T-cell (primary cell): ENCODE measurements around the gene SP5. TPM values are rescaled to one million over a fixed set of nuclear protein-coding genes. Genes with fewer than 3 reads are reported as not detected.
"Not testable (repeated sequence)": the region's sequence is repeated elsewhere in the genome, so short reads cannot be mapped to it uniquely, and the experiment has no call there.

Experiments used
- ATAC-seq, 4 experiments: fragments of 200-7000 bp in 3 of 4; fragments of 150-1000 bp in 1 of 4; cut with Tn5 transposase; replicated peaks in 1 of 4; 1 replicate in 3 of 4; 2 replicates in 1 of 4; pipeline ENCODE4 v1.10.0; 2021; ENCODE audit warnings: moderate library complexity in 3 of 4, mild to moderate bottlenecking in 2 of 4, moderate number of reproducible peaks in 1 of 4
- CTCF ChIA-PET, 2 donors: fragments of 300-600 bp; sonication (Branson Sonifier 250); formaldehyde crosslinking; loops; one replicate each; lab custom pipeline; 2022; ENCODE audit warnings: antibody characterized with exemption in 2 of 2; lab: Charles Lee
- POLR2A ChIA-PET, 2 donors: fragments of 300-600 bp; sonication (Branson Sonifier 250); formaldehyde crosslinking; loops; one replicate each; lab custom pipeline; 2022; ENCODE audit warnings: antibody characterized with exemption in 2 of 2; lab: Charles Lee
- DNase-seq, 35 experiments: peaks; one replicate each; pipeline versions ENCODE4 v3.0.0 to v3.0.0-alpha.2; 2013 to 2023
- H3K27ac ChIP-seq: one replicate; pipeline ENCODE4 v1.5.1; 2013; ENCODE audit warnings: low read length
- H3K27me3 ChIP-seq, 2 experiments: replicated peaks in 1 of 2; 1 replicate in 1 of 2; 2 replicates in 1 of 2; pipeline versions ENCODE4 v1.6.1 to v1.7.0; 2013; ENCODE audit warnings: low read length in 1 of 2, mixed read lengths in 1 of 2; ENCODE audit not compliant: control insufficient read depth in 2 of 2, insufficient read depth in 2 of 2; ENCODE audit errors: extremely low read depth in 1 of 2
- H3K36me3 ChIP-seq, 2 donors: 1 replicate in 1 of 2; 2 replicates in 1 of 2; pipeline versions ENCODE4 v1.6.1 to v1.7.0; 2013; ENCODE audit warnings: low read length in 1 of 2; ENCODE audit not compliant: control insufficient read depth in 2 of 2, insufficient read depth in 1 of 2; ENCODE audit errors: extremely low read depth in 1 of 2
- H3K4me1 ChIP-seq, 2 experiments: 1 replicate in 1 of 2; 2 replicates in 1 of 2; pipeline versions ENCODE4 v1.6.1 to v1.7.0; 2013; ENCODE audit warnings: low read length in 2 of 2, mixed read lengths in 1 of 2; ENCODE audit not compliant: insufficient read depth in 2 of 2, control insufficient read depth in 1 of 2; ENCODE audit errors: extremely low read depth in 1 of 2
- H3K4me3 ChIP-seq, 2 donors: 1 replicate in 1 of 2; 2 replicates in 1 of 2; pipeline versions ENCODE4 v1.5.1 to v1.7.0; 2013; ENCODE audit warnings: mild to moderate bottlenecking in 2 of 2, low read length in 1 of 2, moderate library complexity in 1 of 2; ENCODE audit not compliant: control insufficient read depth in 1 of 2; ENCODE audit errors: extremely low read depth in 1 of 2
- H3K9me3 ChIP-seq: 2 replicates; pipeline ENCODE4 v1.7.0; 2013
- H3K27ac Mint-ChIP-seq, 2 donors: one replicate each; pipeline ENCODE4 v1.8.0; 2020 to 2021; ENCODE audit warnings: mild to moderate bottlenecking in 2 of 2, mixed read lengths in 2 of 2
- H3K27me3 Mint-ChIP-seq, 2 donors: one replicate each; pipeline ENCODE4 v1.8.0; 2021 to 2022; ENCODE audit warnings: mixed read lengths in 2 of 2
- H3K36me3 Mint-ChIP-seq: one replicate; pipeline ENCODE4 v1.8.0; 2021; ENCODE audit warnings: mixed read lengths
- H3K4me1 Mint-ChIP-seq, 3 donors: one replicate each; pipeline ENCODE4 v1.8.0; 2020 to 2022; ENCODE audit warnings: mixed read lengths in 3 of 3, mild to moderate bottlenecking in 1 of 3
- H3K4me3 Mint-ChIP-seq, 3 donors: one replicate each; pipeline ENCODE4 v1.8.0; 2020 to 2022; ENCODE audit warnings: mild to moderate bottlenecking in 3 of 3, mixed read lengths in 3 of 3, moderate library complexity in 3 of 3
- H3K9me3 Mint-ChIP-seq, 3 donors: one replicate each; pipeline ENCODE4 v1.8.0; 2020 to 2022; ENCODE audit warnings: mixed read lengths in 3 of 3
- WGBS: methylation state at CpG from one replicate; pipeline ENCODE4 v1.1.5; 2013; ENCODE audit warnings: missing lambda C conversion rate; ENCODE audit not compliant: insufficient coverage; 5-methylcytosine and 5-hydroxymethylcytosine counted together
- total RNA-seq, 35 experiments: library from RNA in 6 of 35; stranded (reverse) in 6 of 35; fragments of 120-200 nt in 1 of 35; gene quantifications; one replicate each; pipeline versions ENCODE4 v1.2.1 to v1.2.4 and lab custom pipeline; 2013 to 2026

Gene SP5
- not detected for total RNA-seq
- not detected for total RNA-seq (2013)
- 0 to 0.12 (median 0) reads per million in 29 experiments for total RNA-seq (lab: John Stamatoyannopoulos, UW)

DNA sequence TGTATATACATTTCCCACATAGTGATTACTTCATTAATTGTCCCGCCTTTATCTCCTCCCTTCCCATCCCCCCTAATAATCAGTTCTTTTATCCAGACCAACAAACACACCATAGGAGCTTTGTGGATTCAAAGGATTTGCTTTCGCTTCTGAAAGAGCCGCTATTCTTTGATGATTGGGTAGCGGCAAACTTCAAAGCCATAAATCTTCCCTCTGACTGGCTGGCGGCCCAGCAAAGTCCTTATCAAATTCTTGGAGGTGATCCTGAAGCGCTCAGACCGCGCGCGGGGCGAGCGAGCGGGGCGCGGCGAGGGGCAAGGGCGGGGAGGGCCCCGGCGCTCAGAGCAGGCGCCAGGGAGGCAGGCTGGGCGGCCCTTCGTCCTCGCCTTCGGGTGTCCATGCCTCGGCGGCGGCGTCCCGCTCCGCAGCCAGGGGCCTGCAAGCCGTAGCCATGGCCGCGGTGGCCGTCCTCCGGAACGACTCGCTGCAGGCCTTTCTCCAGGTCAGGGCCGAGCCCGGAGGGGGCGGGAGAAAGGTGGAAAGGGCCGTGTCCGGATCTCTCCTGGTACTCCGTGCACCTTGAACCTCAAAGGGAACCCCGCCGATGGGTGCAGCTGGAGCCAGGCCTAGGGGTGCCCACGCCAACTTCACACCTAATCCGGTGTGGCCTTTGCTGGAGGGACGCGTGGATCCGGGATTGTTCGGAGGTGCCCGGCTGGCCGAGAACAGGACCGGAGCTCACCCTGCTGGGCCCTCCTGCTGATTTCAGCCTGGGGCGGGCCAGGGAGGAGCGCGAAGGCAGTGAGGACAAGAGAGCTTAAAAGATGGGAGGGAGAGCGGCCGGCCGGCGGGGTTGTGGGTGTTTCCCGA, at the start of gene SP5:
Gene SP5 (plus strand): TSS at position 276 of the 870 bp plus-strand sequence. CDS start 176 bp downstream, at position 452.
- peaks cover 25 to 57% of the 10 kb centered on the region in 2 experiments for H3K4me1 ChIP-seq
- CTCF ChIA-PET: interaction anchor here in 1 of 2 donors (0.5 kb wide), 1 partner anchor 45 kb away, joined by 3 read pairs; no protein-coding TSS in a partner anchor
- peak within 1 kb of the TSS in 1 of 2 donors; percentile 34 for H3K27ac Mint-ChIP-seq

DNA sequence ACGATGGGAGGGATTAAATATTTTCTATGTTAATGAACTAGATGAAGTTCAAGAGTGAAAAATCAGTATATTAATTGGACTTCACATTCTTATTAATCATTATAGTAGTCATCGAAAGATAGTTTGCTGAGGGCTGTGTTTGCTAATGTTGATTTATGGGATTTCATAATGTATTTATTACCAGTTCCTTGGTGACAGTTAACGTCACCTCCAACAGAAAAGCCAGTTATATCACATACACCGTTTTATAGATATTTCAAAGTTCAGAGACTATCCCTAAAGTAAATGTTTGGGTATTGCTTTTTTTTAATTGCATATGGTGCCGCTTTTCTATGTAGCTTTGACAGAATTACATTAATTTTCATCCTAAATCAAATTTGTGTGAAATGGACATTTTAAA, 49.4 kb upstream of the SP5 start:
- Mint-ChIP-seq H3K9me3 (no peaks in the 10 kb centered on the region), H3K4me1 (no peaks in the 10 kb centered on the region), H3K27me3 (peaks cover 10 to 18% of the 10 kb centered on the region in 2 donors), H3K4me3 (no peak overlapping the region), H3K27ac (no peak overlapping the region), H3K36me3 (no peaks in the 10 kb centered on the region)
- no peaks in the 10 kb centered on the region for H3K4me1 ChIP-seq
- H3K27ac ChIP-seq: no peak overlapping the region
- POLR2A ChIA-PET: no interaction called here
- no peaks in the 10 kb centered on the region for H3K9me3 ChIP-seq
- no CpG with 5 or more reads among the region's 5 CpGs for WGBS
- no peak overlapping the region for H3K4me3 ChIP-seq
- CTCF ChIA-PET: no interaction called here
- H3K27me3 ChIP-seq: peaks cover 0 to 2% of the 10 kb centered on the region in 2 experiments
- H3K36me3 ChIP-seq: no peaks in the 10 kb centered on the region
- DNase-seq: no peak
- no peak for ATAC-seq

More for the DNA sequence above, at the start of gene SP5:
- Histone ChIP-seq H3K27ac (no peak within 1 kb of the TSS), H3K4me3 (peak within 1 kb of the TSS; percentile 45 to 92), H3K36me3 (no peaks in the 10 kb centered on the region), H3K9me3 (no peaks in the 10 kb centered on the region), H3K27me3 (peaks cover 12 to 67% of the 10 kb centered on the region in 2 experiments)
- 2% methylated on average over 51 of the region's 62 CpGs for WGBS
- H3K27me3 Mint-ChIP-seq: peaks cover 52 to 71% of the 10 kb centered on the region in 2 donors
- peak within 1 kb of the TSS; percentile 80 to 90 (median 83) for H3K4me3 Mint-ChIP-seq
- H3K36me3 Mint-ChIP-seq: no peaks in the 10 kb centered on the region
- DNase-seq: peak in 9 of 35 experiments; percentile 7 to 62 (median 19)
- peak; percentile 21 to 71 (median 38) for ATAC-seq
- peaks cover 37 to 42% (median 40%) of the 10 kb centered on the region in 3 donors for H3K4me1 Mint-ChIP-seq
- no peaks in the 10 kb centered on the region for H3K9me3 Mint-ChIP-seq
- POLR2A ChIA-PET: interaction anchor here (0.5 to 0.7 kb wide), 2 partner anchors 95 to 126 kb away, joined by 3 to 7 read pairs; no protein-coding TSS in a partner anchor

DNA sequence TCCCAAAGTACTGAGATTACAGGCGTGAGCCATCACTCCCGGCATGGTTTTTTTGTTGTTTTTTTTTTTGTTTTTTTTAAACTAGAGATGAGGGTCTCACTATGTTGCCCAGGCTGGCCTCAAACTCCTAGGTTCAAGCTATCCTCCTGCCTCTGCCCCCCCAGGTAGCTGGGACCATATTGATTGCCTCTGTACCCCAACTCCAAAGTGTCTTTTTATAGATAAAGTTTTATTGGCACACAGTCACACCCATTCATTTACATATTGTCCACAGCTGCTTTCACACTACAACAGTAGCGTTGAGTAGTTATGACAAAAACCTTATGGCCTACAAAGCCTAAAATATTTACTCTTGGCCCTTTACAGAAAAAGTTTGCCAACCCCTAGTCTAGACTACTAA, 45.2 kb upstream of the SP5 start:
- no peaks in the 10 kb centered on the region for H3K27me3 ChIP-seq
- H3K4me1 Mint-ChIP-seq: no peaks in the 10 kb centered on the region
- no peak overlapping the region for H3K4me3 ChIP-seq
- no peaks in the 10 kb centered on the region for H3K9me3 ChIP-seq
- POLR2A ChIA-PET: no interaction called here
- no peak overlapping the region for H3K4me3 Mint-ChIP-seq
- H3K27ac Mint-ChIP-seq: no peak overlapping the region
- no peak for DNase-seq
- H3K36me3 ChIP-seq: no peaks in the 10 kb centered on the region
- H3K27ac ChIP-seq: no peak overlapping the region
- CTCF ChIA-PET: no interaction called here
- H3K9me3 Mint-ChIP-seq: no peaks in the 10 kb centered on the region
- no CpG with 5 or more reads among the region's 3 CpGs for WGBS
- H3K27me3 Mint-ChIP-seq: peaks cover 10 to 17% of the 10 kb centered on the region in 2 donors
- no peaks in the 10 kb centered on the region for H3K36me3 Mint-ChIP-seq
- no peak for ATAC-seq
- H3K4me1 ChIP-seq: no peaks in the 10 kb centered on the region

DNA sequence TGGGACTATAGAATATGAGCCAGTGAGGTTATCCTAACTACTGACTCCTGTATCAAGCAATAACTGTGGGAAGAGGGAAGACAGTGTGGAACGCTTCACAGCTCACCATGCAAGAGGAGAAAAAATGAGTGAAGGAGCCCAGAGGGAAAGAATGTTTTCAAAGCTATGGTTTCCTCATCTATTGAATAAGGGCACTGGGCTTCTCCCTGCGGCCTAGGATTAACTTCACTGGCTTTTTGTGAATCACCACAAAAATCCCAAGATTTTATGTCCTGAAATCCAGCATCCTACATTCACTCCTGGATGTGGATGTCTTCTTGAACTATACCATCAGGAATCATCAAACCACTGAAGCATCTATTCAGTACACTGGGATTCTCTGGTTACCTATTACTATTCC, 44.5 kb upstream of the SP5 start:
- ATAC-seq: no peak
- no peaks in the 10 kb centered on the region for H3K4me1 ChIP-seq

DNA sequence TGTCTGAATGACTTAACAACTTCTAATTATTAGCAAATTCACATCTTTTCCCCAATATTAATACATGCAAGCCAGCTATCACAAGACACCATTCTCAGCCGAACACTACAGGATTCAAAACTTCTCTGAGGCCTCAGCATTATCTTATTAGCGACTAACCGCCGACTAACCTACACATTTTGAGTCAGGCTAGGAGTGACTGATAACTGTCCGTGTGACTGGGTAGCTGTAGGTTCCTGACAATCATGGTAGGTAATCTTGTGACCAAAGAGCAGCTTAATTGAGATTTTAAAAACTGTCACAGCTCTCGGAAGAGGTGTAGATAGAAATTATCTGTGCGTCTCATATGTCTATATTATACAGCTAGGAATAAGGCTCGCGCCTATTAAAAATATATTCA, 44.1 kb upstream of the SP5 start:
- Histone ChIP-seq H3K36me3 (no peaks in the 10 kb centered on the region), H3K4me1 (no peaks in the 10 kb centered on the region), H3K9me3 (no peaks in the 10 kb centered on the region), H3K27ac (no peak overlapping the region), H3K4me3 (no peak overlapping the region), H3K27me3 (no peaks in the 10 kb centered on the region)
- ATAC-seq (no peak), DNase-seq (no peak)
- Mint-ChIP-seq H3K9me3 (no peaks in the 10 kb centered on the region), H3K27me3 (peaks cover 8 to 11% of the 10 kb centered on the region in 2 donors), H3K4me1 (no peaks in the 10 kb centered on the region), H3K27ac (no peak overlapping the region), H3K4me3 (no peak overlapping the region), H3K36me3 (no peaks in the 10 kb centered on the region)
- 93% methylated on average over 3 of the region's 9 CpGs for WGBS
- ChIA-PET POLR2A (no interaction called here), CTCF (no interaction called here)

More for the DNA sequence above, 44.5 kb upstream of the SP5 start:
- H3K36me3 Mint-ChIP-seq: no peaks in the 10 kb centered on the region
- Histone ChIP-seq H3K36me3 (no peaks in the 10 kb centered on the region), H3K9me3 (no peaks in the 10 kb centered on the region), H3K27me3 (no peaks in the 10 kb centered on the region), H3K27ac (no peak overlapping the region), H3K4me3 (no peak overlapping the region)
- ChIA-PET CTCF (no interaction called here), POLR2A (no interaction called here)
- H3K27ac Mint-ChIP-seq: no peak overlapping the region
- 80% methylated on average over 1 of the region's 2 CpGs for WGBS
- H3K4me1 Mint-ChIP-seq: no peaks in the 10 kb centered on the region
- DNase-seq: no peak
- peaks cover 8 to 11% of the 10 kb centered on the region in 2 donors for H3K27me3 Mint-ChIP-seq
- H3K9me3 Mint-ChIP-seq: no peaks in the 10 kb centered on the region
- H3K4me3 Mint-ChIP-seq: no peak overlapping the region

DNA sequence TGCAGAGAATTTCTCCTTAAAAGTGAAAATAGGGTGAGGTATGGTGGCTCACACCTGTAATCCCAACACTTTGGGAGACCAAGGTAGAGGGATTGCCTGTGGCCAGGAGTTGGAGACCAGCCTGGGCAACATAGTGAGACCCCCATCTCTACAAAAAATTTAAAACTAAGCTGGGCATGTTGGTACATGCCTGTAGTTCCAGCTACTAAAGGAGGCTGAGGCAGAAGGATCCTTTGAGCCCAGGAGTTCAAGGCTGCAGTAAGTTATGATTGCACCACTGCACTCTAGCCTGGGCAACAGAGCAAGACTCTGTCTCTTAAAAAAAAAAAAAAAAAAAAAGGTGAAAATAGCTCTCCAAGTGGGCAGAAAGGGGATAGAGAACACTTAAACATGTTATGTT, 40.9 kb upstream of the SP5 start:
- H3K4me3 Mint-ChIP-seq, H3K9me3 Mint-ChIP-seq, H3K4me1 ChIP-seq: not testable (repeated sequence)

More for the DNA sequence above, 40.9 kb upstream of the SP5 start:
- ATAC-seq, H3K36me3 ChIP-seq, H3K4me1 Mint-ChIP-seq, H3K9me3 ChIP-seq, H3K27me3 ChIP-seq, H3K27ac Mint-ChIP-seq, H3K4me3 ChIP-seq, CTCF ChIA-PET, H3K27ac ChIP-seq, DNase-seq, H3K36me3 Mint-ChIP-seq, H3K27me3 Mint-ChIP-seq: not testable (repeated sequence)
- POLR2A ChIA-PET: interaction anchor here in 1 of 2 donors (0.6 kb wide), 1 partner anchor 112 kb away, joined by 3 read pairs; no protein-coding TSS in a partner anchor
